ENCODE results near the gene HSD11B2.
A peak's percentile ranks its signal among the peaks of the same experiment; 100 is the strongest.

The HSD11B2 gene

DNA sequence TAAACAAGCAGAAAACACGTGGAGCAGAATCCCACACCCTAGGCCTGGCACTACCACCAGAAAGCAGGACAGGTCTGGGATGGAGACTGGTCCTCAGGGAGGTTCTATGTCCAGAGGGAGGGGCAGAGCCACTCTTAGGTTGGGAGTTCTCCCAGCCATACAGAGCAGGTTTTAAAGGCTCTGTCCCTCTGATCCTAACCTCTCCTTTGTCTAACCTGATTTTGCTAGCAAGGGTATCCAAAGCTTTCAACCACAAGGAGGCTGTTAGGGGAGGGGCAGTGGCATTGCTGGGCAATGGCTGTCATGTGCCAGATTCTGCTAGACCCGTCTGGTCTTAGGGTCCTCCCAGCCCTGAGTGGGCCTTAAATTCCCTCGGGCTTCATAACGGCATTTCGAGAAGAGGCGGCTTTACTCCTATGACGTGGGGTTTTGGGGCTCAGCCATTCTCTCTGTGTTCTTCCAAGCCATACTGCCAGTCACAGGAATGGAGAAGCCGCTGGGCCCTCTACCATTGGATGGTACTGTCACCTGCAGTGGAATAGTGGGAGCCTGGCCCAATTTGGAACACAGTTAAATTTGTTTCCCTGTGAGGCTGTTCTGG is 43.3 kb upstream of the HSD11B2 start:
- H4K8ac ChIP-seq (ENCODE audit: low read length) = no peak overlapping the region
- H3K27me3 ChIP-seq (ENCODE audit: control insufficient read depth in 1 of 2, insufficient read depth in 1 of 2, low read length in 2 of 2) = peaks cover 44 to 62% of the 10 kb centered on the region in 2 experiments

GRCh38 chr16:67388191-67388590 is 42.7 kb upstream of the HSD11B2 start:
- Histone ChIP-seq H2BK12ac (ENCODE audit: low read length in 2 of 2) (no peak overlapping the region), H4K91ac (ENCODE audit: low read length) (no peak overlapping the region), H3K4ac (ENCODE audit: low read depth in 1 of 2, low read length in 2 of 2) (no peak overlapping the region), H2AK5ac (ENCODE audit: low read length, severe bottlenecking) (no peak overlapping the region), H2BK15ac (ENCODE audit: low read depth, poor library complexity, severe bottlenecking) (no peak overlapping the region), H3K4me2 (ENCODE audit: low read length, poor library complexity, severe bottlenecking) (no peak overlapping the region), H3K4me1 (ENCODE audit: control insufficient read depth, insufficient read depth, low read depth, low read length) (peaks cover 9% of the 10 kb centered on the region), H3K27ac (ENCODE audit: low read length, poor library complexity, severe bottlenecking) (no peak overlapping the region), H3K27me3 (ENCODE audit: control insufficient read depth in 1 of 2, insufficient read depth in 1 of 2, low read length in 2 of 2) (peaks cover 44 to 67% of the 10 kb centered on the region in 2 experiments), H4K8ac (ENCODE audit: low read length) (no peak overlapping the region), H3K14ac (ENCODE audit: low read length in 2 of 2) (no peak overlapping the region), H3K36me3 (ENCODE audit: control insufficient read depth in 1 of 2, insufficient read depth in 2 of 2, low read depth in 1 of 2, low read length in 2 of 2) (no peaks in the 10 kb centered on the region), H2AFZ (ENCODE audit: low read depth, low read length) (no peak overlapping the region), H2BK5ac (ENCODE audit: low read depth, low read length, poor library complexity, severe bottlenecking) (no peak overlapping the region), H2BK120ac (ENCODE audit: low read depth, low read length) (no peak overlapping the region), H3K9ac (ENCODE audit: low read length) (no peak overlapping the region), H3K23ac (ENCODE audit: low read length in 2 of 2) (no peak overlapping the region), H3K79me1 (replicated peaks; ENCODE audit: low read length, poor library complexity, severe bottlenecking) (no peaks in the 10 kb centered on the region), H3K4me3 (ENCODE audit: insufficient read depth in 1 of 2, low read depth in 1 of 2, low read length in 2 of 2) (no peak overlapping the region), H3K9me3 (ENCODE audit: control insufficient read depth, low read length) (no peaks in the 10 kb centered on the region), H3K18ac (ENCODE audit: low read depth in 1 of 2, low read length in 2 of 2) (no peak overlapping the region)
- no peak for DNase-seq
- 94% methylated on average over 5 of the region's 8 CpGs for WGBS

More for the DNA sequence above, 43.3 kb upstream of the HSD11B2 start:
- H3K4ac ChIP-seq (ENCODE audit: low read depth in 1 of 2, low read length in 2 of 2) = no peak overlapping the region
- no peak overlapping the region for H2BK5ac ChIP-seq (ENCODE audit: low read depth, low read length, poor library complexity, severe bottlenecking)
- no peak overlapping the region for H3K27ac ChIP-seq (ENCODE audit: low read length, poor library complexity, severe bottlenecking)
- no peak overlapping the region for H2AFZ ChIP-seq (ENCODE audit: low read depth, low read length)
- no peak overlapping the region for H3K18ac ChIP-seq (ENCODE audit: low read depth in 1 of 2, low read length in 2 of 2)
- H3K4me1 ChIP-seq (ENCODE audit: control insufficient read depth, insufficient read depth, low read depth, low read length) = peaks cover 4% of the 10 kb centered on the region
- H3K9ac ChIP-seq (ENCODE audit: low read length) = no peak overlapping the region
- H2BK120ac ChIP-seq (ENCODE audit: low read depth, low read length) = no peak overlapping the region
- no peak overlapping the region for H3K14ac ChIP-seq (ENCODE audit: low read length in 2 of 2)
- no peak overlapping the region for H3K4me2 ChIP-seq (ENCODE audit: low read length, poor library complexity, severe bottlenecking)
- no peak overlapping the region for H3K4me3 ChIP-seq (ENCODE audit: insufficient read depth in 1 of 2, low read depth in 1 of 2, low read length in 2 of 2)
- no peak overlapping the region for H3K23ac ChIP-seq (ENCODE audit: low read length in 2 of 2)
- H2AK5ac ChIP-seq (ENCODE audit: low read length, severe bottlenecking) = no peak overlapping the region
- H3K79me1 ChIP-seq (replicated peaks; ENCODE audit: low read length, poor library complexity, severe bottlenecking) = no peaks in the 10 kb centered on the region
- 90% methylated on average over 7 of the region's 8 CpGs for WGBS
- H2BK12ac ChIP-seq (ENCODE audit: low read length in 2 of 2) = no peak overlapping the region
- H2BK15ac ChIP-seq (ENCODE audit: low read depth, poor library complexity, severe bottlenecking) = no peak overlapping the region
- no peaks in the 10 kb centered on the region for H3K9me3 ChIP-seq (ENCODE audit: control insufficient read depth, low read length)
- DNase-seq = no peak
- H4K91ac ChIP-seq (ENCODE audit: low read length) = no peak overlapping the region
- H3K36me3 ChIP-seq (ENCODE audit: control insufficient read depth in 1 of 2, insufficient read depth in 2 of 2, low read depth in 1 of 2, low read length in 2 of 2) = no peaks in the 10 kb centered on the region

- H3K79me1 ChIP-seq (replicated peaks; ENCODE audit: low read length, poor library complexity, severe bottlenecking) = no peaks in the 10 kb centered on the region
- no peak overlapping the region for H2BK15ac ChIP-seq (ENCODE audit: low read depth, poor library complexity, severe bottlenecking)
- H4K91ac ChIP-seq (ENCODE audit: low read length) = no peak overlapping the region
- no peak overlapping the region for H3K18ac ChIP-seq (ENCODE audit: low read depth in 1 of 2, low read length in 2 of 2)
- H4K8ac ChIP-seq (ENCODE audit: low read length) = no peak overlapping the region
- H3K23ac ChIP-seq (ENCODE audit: low read length in 2 of 2) = no peak overlapping the region
- H2AFZ ChIP-seq (ENCODE audit: low read depth, low read length) = no peak overlapping the region
- H3K9ac ChIP-seq (ENCODE audit: low read length) = no peak overlapping the region
- no peak overlapping the region for H2AK5ac ChIP-seq (ENCODE audit: low read length, severe bottlenecking)
- H2BK12ac ChIP-seq (ENCODE audit: low read length in 2 of 2) = no peak overlapping the region
- H3K14ac ChIP-seq (ENCODE audit: low read length in 2 of 2) = no peak overlapping the region
- DNase-seq = no peak
- H2BK5ac ChIP-seq (ENCODE audit: low read depth, low read length, poor library complexity, severe bottlenecking) = no peak overlapping the region
- H3K4me1 ChIP-seq (ENCODE audit: control insufficient read depth, insufficient read depth, low read depth, low read length) = peaks cover 13% of the 10 kb centered on the region
- no peak overlapping the region for H3K27ac ChIP-seq (ENCODE audit: low read length, poor library complexity, severe bottlenecking)
- no peak overlapping the region for H3K4ac ChIP-seq (ENCODE audit: low read depth in 1 of 2, low read length in 2 of 2)
- peaks cover 44 to 69% of the 10 kb centered on the region in 2 experiments for H3K27me3 ChIP-seq (ENCODE audit: control insufficient read depth in 1 of 2, insufficient read depth in 1 of 2, low read length in 2 of 2)
- H3K9me3 ChIP-seq (ENCODE audit: control insufficient read depth, low read length) = no peaks in the 10 kb centered on the region
- no peak overlapping the region for H3K4me3 ChIP-seq (ENCODE audit: insufficient read depth in 1 of 2, low read depth in 1 of 2, low read length in 2 of 2)
- no peak overlapping the region for H3K4me2 ChIP-seq (ENCODE audit: low read length, poor library complexity, severe bottlenecking)
- no peaks in the 10 kb centered on the region for H3K36me3 ChIP-seq (ENCODE audit: control insufficient read depth in 1 of 2, insufficient read depth in 2 of 2, low read depth in 1 of 2, low read length in 2 of 2)
- 83% methylated on average over 1 of the region's 2 CpGs for WGBS
- no peak overlapping the region for H2BK120ac ChIP-seq (ENCODE audit: low read depth, low read length)
Measured at GRCh38 chr16:67388591-67388990, 42.3 kb upstream of the HSD11B2 start.

GRCh38 chr16:67389911-67390815 is 40.8 kb upstream of the HSD11B2 start:
- Histone ChIP-seq H3K79me1 (replicated peaks; ENCODE audit: low read length, poor library complexity, severe bottlenecking) (no peaks in the 10 kb centered on the region), H2BK5ac (ENCODE audit: low read depth, low read length, poor library complexity, severe bottlenecking) (no peak overlapping the region), H3K4ac (ENCODE audit: low read depth in 1 of 2, low read length in 2 of 2) (no peak overlapping the region), H2BK15ac (ENCODE audit: low read depth, poor library complexity, severe bottlenecking) (no peak overlapping the region), H2BK120ac (ENCODE audit: low read depth, low read length) (no peak overlapping the region), H2AK5ac (ENCODE audit: low read length, severe bottlenecking) (no peak overlapping the region), H3K9me3 (ENCODE audit: control insufficient read depth, low read length) (no peaks in the 10 kb centered on the region), H3K27ac (ENCODE audit: low read length, poor library complexity, severe bottlenecking) (no peak overlapping the region), H3K4me3 (ENCODE audit: insufficient read depth in 1 of 2, low read depth in 1 of 2, low read length in 2 of 2) (no peak overlapping the region), H3K27me3 (ENCODE audit: control insufficient read depth in 1 of 2, insufficient read depth in 1 of 2, low read length in 2 of 2) (peaks cover 44 to 76% of the 10 kb centered on the region in 2 experiments), H2BK12ac (ENCODE audit: low read length in 2 of 2) (no peak overlapping the region), H3K14ac (ENCODE audit: low read length in 2 of 2) (no peak overlapping the region), H4K91ac (ENCODE audit: low read length) (no peak overlapping the region), H3K9ac (ENCODE audit: low read length) (no peak overlapping the region), H3K4me1 (ENCODE audit: control insufficient read depth, insufficient read depth, low read depth, low read length) (peaks cover 25% of the 10 kb centered on the region), H3K36me3 (ENCODE audit: control insufficient read depth in 1 of 2, insufficient read depth in 2 of 2, low read depth in 1 of 2, low read length in 2 of 2) (no peaks in the 10 kb centered on the region), H3K23ac (ENCODE audit: low read length in 2 of 2) (no peak overlapping the region), H2AFZ (ENCODE audit: low read depth, low read length) (no peak overlapping the region), H4K8ac (ENCODE audit: low read length) (peak overlapping the region; percentile 19), H3K18ac (ENCODE audit: low read depth in 1 of 2, low read length in 2 of 2) (no peak overlapping the region), H3K4me2 (ENCODE audit: low read length, poor library complexity, severe bottlenecking) (no peak overlapping the region)
- DNase-seq = no peak
- 90% methylated on average over 27 of the region's 27 CpGs for WGBS

Measured in mesenchymal stem cell (in vitro differentiated cells and primary cell).